SK-N-SH treated with all-trans-retinoic acid at 6 μM for 48 hours (cell line): ENCODE results near the gene DGKI.

ENCODE experiments used
- CREB5 ChIP-seq: fragments of 250-450 bp; sonication (Bioruptor Pico); IDR thresholded peaks from 2 replicates; pipeline ENCODE4 v1.5.1; 2020; ENCODE audit warnings: low read depth, mild to moderate bottlenecking, moderate library complexity
- PATZ1 ChIP-seq: fragments of 250-450 bp; sonication (Bioruptor Pico); IDR thresholded peaks from 2 replicates; pipeline ENCODE4 v1.8.0; 2020; ENCODE audit warnings: mild to moderate bottlenecking, moderate library complexity, borderline replicate concordance
- ZNF8 ChIP-seq: fragments of 450-650 bp; formaldehyde crosslinking; IDR thresholded peaks from 2 replicates; pipeline ENCODE4 v1.5.0; 2020; ENCODE audit warnings: mild to moderate bottlenecking, moderate library complexity

GRCh38 chr7:137816696-137817320, 30.0 kb downstream of the DGKI start:
- TF ChIP-seq CREB5 (CRISPR knock-in tag) (no peak), PATZ1 (CRISPR knock-in tag) (no peak), ZNF8 (no peak)
